NB4 (cell line): ENCODE results near the gene TNS2.

Experiments used
- DNase-seq: peaks from one replicate; pipeline ENCODE4 v3.0.0; 2010; ENCODE audit warnings: low read depth
- H3K4me3 ChIP-seq: one replicate; pipeline ENCODE4 v1.5.1; 2011; ENCODE audit warnings: mild to moderate bottlenecking, low read depth, low read length, moderate library complexity
- CTCF ChIP-seq: IDR thresholded peaks from one replicate; pipeline ENCODE4 v1.5.1; 2012; ENCODE audit warnings: low read depth, low read length
- MAX ChIP-seq: IDR thresholded peaks from 2 replicates; pipeline ENCODE4 v1.6.1; 2011; ENCODE audit warnings: low read depth, low read length
- MYC ChIP-seq: IDR thresholded peaks from 2 replicates; pipeline ENCODE4 v1.6.1; 2011; ENCODE audit warnings: low read depth, low read length
- POLR2A ChIP-seq: IDR thresholded peaks from 2 replicates; pipeline ENCODE4 v1.6.1; 2011; ENCODE audit warnings: mild to moderate bottlenecking; ENCODE audit not compliant: insufficient read length; ENCODE audit errors: extremely low read depth

Gene TNS2

GRCh38 chr12:53042607-53043454, 7.0 kb upstream of the TNS2 start:
- H3K4me3 ChIP-seq, result no peak overlapping the region
- no peak for TF ChIP-seq MYC
- TF ChIP-seq CTCF, result no peak
- TF ChIP-seq POLR2A, result no peak
- TF ChIP-seq MAX, result no peak
- peak; percentile 33 for DNase-seq

GRCh38 chr12:53044052-53044581, 5.7 kb upstream of the TNS2 start:
- H3K4me3 ChIP-seq, result no peak overlapping the region

GRCh38 chr12:53044896-53045695, 4.8 kb upstream of the TNS2 start:
- H3K4me3 ChIP-seq, result no peak overlapping the region
- TF ChIP-seq CTCF, result no peak
- TF ChIP-seq POLR2A, result no peak
- TF ChIP-seq MYC, result no peak
- no peak for TF ChIP-seq MAX
- DNase-seq, result no peak

More at GRCh38 chr12:53044052-53044581, 5.7 kb upstream of the TNS2 start:
- no peak for TF ChIP-seq POLR2A
- TF ChIP-seq CTCF, result no peak
- TF ChIP-seq MAX, result no peak
- TF ChIP-seq MYC, result no peak
- peak; percentile 37 for DNase-seq

- H3K4me3 ChIP-seq, result no peak overlapping the region
- TF ChIP-seq CTCF (no peak), MYC (no peak), POLR2A (no peak), MAX (no peak)
- no peak for DNase-seq
Measured at GRCh38 chr12:53045696-53046045, 4.2 kb upstream of the TNS2 start.

GRCh38 chr12:53046655-53047220, 3.1 kb upstream of the TNS2 start:
- H3K4me3 ChIP-seq, result peak overlapping the region; percentile 71
- TF ChIP-seq MYC (no peak), MAX (no peak), CTCF (no peak), POLR2A (no peak)
- DNase-seq, result peak; percentile 79
